ENCODE results near the gene ZGPAT.

GRCh38 chr20:63701051-63701328 lies 6.8 kb upstream of the ZGPAT start:
- no peak for TF ChIP-seq CTCF (IDR thresholded peaks at IDR 0.05)
- TF ChIP-seq POLR2A (IDR thresholded peaks at IDR 0.05): no peak

All from upper lobe of left lung (tissue), 4 donors.